Stimulated activated CD4-positive, alpha-beta T cell treated with anti-CD3 and anti-CD28 coated beads, TNF-alpha, amount 100 ng/mL, for 4 hours (primary cell): ENCODE results near the gene PAPOLB.

Source experiments
- DNase-seq, 3 experiments: peaks; one replicate each; pipeline ENCODE4 v3.0.0-alpha.2; 2020; ENCODE audit warnings: low read depth in 3 of 3

PAPOLB gene

DNA sequence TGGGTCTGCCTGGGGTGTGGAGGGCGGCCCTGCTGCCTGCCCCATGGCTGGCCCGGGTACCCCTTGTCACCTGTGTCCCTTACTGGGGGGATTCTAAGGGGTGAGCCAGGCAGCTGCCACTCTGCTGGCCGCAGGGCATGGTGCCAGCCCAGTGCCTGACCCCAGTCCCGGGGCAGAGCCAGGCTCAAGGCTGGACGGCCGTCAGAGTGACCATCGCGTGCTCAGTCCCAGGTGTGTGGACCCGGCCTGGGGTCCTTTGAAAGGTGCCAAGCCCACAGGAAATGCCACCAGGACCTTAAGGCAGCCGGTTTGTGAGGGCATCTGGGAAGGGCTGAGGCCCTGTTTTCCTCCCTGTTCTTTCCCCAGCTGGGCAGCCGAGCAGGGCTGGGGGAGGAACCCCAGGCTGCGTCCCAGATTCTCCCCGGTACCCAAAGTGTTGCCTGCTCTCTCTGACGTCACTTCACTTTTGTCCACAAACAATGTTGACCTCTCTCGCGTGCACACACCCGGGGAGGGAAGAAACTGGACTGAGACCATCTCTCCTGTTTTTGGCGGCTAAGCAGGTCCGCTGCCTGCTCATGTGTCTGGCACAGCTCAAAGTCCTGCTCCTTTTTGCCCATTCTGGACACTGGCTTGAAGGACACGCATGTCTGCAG is 37.6 kb downstream of the PAPOLB start:
- DNase-seq, result no peak

DNA sequence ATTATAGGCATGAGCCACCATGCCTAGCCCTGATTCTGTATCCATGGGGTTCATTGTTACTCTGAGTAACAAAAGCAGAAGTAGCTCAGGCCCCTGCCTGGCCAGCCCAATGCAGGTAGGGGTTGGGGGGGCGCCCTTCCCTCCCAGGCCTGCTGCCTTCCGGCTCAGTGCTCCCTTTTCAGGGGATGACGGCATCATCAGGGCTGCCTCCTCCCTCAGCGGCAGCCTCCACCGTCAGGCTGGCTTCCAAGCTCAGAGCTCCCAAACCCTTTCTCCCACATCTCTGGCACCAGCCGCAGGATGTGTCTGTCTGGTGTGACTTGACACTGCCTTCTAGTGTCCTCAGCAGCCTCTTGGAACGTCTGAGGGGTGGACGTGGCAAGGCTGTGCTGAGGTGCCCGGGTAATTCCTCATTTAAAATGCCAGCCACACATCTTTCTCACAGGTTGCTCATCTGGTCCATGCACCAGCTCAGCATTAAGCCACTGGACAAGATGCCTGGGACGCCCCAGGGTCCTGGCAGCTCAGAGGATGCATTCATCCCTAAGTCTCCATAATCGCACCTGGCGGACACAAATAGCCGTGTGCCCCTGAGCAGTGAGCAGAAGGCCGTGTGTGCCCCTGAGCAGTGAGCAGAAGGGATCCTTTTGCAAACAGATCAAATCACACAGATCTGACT is 38.2 kb downstream of the PAPOLB start:
- no peak for DNase-seq

DNA sequence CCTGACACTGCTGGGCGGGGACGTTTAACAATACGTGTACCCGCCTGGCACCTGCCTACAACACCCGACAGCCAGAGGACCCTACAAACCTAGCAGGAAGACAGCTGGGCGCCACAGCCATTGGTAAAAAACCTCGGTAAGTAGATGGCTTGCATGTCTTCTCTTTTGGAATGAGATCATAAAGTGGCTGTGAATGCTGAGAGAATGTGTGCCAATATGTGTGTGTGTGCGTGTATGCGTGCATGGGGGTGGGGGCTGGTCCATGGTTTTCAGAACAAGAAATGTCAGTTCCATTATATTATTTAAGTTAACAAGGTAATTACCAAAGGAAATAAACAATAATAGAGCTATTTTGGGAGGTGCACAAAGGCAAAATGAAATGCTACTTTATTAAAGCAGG is 39.2 kb downstream of the PAPOLB start:
- no peak for DNase-seq

DNA sequence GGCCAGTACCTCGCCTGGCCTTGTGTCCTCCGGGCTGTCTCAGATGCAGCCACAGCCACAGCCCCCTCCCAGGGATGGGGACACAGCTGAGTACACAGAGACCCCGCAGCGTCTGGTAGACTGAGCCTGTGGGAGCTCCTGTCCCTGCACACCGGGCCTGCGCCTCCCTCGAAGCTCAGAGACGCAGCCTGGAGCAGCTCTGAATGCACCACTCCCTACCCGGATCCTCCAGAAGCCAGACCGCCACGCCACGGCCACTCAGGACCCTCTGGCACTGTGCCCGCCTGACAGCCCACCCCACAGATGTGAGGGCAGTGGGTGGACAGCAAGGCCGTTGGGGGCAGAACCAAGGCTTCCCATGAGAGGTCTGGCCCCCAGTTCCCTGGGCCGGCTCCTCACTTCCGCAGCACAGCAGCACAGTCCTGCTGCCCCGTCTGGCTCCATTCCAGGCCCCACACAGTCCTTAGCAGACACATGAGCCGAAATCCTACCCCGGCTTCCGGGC is 40.8 kb downstream of the PAPOLB start:
- no peak for DNase-seq

DNA sequence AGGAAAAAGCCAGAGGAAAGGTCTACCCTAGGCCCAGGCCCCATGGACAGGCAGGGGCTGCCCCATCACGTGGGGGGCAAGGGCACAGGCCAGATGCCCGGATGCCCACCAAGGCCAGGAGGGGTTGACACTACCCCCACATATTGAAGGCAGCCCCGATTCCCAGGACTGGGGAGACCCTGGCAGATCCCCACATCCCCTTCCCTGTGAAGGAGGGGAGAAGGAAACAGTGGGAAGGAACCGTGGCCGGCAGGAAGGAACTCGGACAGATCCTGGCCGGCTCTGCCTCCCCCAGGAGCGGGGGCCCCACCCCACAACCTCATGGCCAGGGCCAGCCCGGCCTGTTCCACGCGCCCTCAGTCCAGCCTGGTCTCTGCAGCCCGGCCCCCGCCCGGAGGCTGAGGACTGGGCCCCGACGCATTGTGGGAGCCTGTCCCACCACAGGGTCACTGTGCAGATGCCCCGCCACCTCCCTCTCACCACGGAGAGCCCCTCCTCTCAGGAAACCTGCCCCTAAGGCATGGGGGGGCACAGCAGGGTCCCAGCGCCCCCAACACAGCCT is 41.3 kb downstream of the PAPOLB start:
- DNase-seq, result no peak

DNA sequence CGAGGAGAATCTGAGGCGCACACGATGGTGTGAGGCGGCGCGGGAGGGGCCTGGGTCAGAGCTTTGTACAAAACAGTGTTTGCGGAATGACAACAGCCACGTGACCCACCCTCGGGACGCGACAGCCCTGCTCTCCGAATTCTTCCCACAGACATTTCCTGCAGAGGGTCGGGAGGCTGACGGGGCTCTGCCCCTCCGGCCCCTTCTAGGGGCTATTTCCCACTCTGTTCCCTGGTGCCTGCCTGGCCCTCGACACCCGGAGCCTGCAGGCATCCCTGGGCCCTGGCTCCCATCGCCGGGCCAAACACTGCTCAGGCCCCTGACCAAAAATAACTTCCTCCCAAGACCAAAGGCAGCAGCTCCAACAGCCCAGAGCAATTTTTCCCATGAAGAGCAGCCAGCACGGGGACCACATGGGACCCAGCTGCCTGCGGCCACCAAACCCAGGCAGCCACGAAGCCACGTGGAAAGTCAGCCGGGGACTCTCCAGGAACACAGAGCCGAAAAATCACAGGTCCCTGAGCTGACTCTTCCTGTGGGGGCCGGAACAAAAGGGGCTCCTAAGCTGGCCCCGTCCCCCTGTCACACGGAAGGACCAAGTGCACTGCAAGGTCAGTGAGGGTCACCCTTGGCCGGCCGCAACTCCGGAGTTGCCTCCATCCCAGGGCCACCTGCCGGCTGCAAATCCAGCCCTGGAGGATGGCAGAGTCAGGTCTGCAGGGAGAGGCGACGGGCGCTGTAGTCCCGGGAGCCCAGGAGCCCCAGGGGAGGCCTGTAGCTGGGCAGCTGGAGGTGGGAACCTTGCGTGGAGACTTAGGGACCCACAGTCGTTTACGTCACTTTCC is 42.0 kb downstream of the PAPOLB start:
- DNase-seq, result no peak

DNA sequence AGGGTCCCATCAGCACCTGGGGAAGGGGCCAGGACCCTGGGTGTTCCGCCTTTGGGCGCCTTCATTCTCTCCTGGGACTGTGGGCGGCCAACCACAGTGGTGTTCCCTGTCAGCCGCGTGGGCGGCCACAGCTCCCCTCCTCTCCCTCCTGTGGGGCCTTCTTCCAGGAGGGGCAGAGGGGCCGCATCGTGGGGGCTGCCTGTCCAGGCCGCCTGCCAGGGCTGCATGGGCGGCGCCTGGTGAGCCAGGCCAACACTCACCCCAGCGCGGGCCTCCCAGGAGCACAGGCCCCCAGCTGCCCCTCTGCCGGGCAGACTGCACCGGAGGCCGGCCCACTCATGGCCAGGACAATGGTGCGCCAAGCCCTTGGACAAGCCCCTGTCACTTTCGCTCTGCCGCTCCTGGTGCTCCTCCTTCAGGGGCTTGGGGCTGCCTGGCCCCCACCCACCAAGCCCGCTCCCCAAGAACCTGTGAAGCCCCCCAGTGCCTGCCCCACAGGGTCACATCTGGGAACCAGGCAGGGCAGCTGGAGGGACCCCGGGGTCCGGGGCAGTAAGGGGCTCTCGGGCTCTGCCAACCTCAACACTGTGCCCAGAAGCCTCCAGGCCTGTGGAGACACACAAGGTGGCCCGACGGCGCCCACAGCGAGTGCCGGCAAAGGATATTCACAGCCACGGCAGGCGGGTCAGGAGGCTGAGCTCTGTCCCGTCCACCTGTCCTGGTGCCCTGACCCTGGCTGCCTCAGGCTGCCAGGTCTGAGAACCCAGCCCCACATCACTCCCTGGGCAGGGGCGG is 43.6 kb downstream of the PAPOLB start:
- no peak for DNase-seq

DNA sequence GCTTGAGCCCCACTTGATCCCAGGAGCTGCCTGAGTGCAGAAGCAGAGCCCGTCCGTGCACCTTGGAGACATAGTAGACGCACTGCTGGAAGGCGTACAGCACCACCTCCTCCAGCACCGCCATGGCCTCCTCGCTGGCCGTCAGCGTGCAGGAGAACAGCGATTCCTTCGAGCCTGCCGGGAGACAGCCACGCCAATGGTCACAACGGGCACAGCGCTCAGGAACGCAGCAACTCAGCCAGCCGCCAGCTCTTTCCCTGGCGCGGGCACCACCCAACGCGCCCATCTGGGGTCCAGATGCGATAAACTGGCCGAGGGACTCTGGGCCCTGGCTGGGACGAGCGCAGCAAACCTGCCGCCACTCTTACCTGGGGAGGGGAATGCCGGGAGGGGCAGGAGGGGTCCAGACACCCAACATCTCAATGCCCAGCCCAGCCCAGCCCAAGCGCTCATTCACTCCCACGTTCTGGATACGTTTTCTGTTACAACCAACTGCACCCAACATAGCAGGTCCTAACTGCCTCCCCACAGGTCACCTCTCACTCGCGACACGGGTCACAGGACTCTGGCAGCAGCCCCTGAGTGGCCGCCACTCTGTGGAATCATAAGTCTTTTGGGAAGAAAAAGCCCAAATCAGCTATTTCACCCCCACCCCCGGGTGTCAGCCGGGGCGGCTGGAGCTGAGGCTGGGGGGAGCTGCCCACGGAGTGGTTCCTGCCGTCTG is 44.5 kb downstream of the PAPOLB start:
- DNase-seq, result no peak

DNA sequence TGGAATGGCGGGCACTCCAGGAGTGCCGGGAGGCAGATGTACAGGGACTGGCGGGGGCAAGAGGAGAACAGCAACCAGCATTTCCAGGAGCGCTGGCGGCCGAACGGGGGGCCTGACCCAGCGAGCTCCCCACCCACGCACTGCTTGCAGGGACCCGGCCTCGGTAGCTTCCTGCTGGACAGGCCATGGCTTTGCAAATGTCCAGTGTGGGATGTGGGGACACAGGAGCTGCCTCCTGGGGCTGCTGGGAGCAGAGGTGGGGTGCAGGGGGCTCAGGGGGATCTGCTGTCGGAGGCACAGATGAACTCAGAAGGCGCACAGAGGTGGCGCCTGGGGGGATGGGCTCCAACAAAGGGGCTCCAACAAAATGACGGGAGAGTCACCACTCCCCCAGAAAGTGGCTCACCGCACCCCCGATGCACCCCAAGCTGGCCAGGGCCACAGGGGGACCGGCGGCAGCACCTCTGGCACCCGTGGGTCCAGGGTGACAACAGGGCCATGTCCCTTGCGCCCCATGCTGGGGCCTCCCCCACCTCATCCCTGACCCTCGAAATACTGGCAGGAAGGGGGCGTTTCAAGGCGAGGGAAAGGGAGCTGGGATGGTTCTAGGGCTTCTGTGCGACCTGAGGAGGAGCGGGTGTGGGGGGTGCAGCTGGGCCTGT is 45.3 kb downstream of the PAPOLB start:
- DNase-seq, result no peak

DNA sequence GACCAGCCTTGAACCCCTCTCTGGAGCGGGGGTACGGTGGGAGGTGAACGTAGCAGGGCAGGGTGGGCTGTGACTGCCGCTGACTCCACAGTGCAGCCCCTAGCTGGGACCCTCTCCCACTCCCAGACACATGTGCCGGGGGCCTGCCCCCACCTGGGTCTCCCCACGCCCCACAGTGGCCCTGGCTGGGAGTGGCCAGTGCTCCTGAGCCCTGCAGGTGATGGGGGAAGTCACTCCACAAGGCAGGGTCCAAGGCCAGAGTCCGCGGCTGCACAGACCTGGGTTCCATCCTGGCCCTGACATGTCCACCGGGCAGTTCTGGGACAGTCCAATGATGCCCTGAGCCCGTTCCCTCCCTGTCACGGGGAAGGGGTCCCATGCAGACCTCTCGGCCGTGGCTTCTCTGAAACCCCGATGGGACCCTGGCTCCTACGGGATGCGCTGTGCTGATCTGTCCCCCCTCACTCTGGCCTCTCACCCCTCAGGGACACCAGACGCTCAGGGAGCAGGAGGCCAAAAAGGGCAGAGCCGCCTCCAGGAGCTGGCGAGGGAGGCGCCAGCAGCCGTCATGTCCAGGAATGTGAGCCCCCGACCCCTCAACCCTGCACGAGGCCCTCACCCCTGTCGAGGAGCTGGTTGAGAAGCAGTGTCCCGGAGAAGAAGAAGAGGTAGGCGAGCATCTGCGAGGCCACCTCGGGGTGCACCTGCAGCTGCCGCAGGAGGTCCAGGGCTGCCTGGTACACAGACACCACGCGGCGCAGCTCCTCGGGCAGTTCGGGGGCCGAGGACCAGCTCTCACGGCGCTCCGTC is 46.0 kb downstream of the PAPOLB start:
- DNase-seq, result no peak

DNA sequence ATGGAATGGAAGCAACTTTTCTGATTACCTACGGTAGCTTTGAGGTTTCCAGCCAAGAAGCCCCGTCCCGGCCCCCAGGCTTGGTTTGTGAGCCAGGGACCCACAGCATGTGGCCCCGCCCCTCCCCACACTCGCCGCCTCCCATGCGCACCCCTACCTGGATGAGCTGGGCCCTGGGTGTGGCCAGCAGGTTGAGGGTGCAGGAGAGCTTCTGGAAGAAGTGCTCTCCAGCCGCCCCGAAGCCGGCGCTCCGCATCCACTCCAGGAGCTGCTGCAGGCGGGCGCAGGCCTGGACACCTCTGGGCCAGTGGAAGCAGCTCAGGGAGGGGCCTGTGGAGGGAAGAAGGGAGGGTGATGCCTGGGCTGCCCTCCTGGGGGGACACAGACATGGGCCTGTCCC is 46.7 kb downstream of the PAPOLB start:
- DNase-seq, result no peak

DNA sequence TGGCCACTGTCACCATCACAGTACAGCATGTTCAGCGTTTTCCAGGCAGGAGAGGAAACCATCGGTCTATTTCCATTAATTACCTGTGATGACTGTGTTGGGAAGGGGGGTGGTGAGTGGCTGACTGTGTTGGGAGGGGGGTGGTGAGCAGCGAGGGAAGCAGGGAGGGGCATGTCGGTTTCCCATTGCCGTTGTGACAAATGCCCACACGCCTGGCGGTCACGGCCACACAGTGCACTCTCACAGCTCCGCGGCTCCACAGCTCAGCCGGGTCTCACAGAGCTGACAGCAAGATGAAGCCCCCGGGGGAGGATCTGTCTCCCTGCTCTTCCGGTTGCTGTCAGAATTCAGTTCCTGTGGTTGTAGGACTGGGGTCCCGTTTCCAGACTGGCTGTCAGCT is 47.4 kb downstream of the PAPOLB start:
- no peak for DNase-seq

DNA sequence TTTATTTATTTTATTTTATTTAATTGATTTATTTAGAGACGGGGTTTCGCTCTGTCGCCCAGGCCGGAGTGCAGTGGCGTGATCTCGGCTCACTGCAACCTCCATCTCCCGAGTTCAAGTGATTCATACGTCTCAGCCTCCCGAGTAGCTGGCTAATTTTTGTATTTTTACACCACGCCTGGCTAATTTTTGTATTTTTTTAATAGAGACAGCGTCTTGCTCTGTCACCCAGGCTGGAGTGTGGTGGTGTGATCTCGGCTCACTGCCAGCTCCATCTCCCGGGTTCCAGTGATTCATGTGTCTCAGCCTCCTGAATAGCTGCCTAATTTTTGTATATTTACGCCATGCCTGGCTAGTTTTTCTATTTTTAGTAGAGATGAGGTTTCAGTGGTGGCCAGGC is 52.2 kb downstream of the PAPOLB start:
- no peak for DNase-seq

DNA sequence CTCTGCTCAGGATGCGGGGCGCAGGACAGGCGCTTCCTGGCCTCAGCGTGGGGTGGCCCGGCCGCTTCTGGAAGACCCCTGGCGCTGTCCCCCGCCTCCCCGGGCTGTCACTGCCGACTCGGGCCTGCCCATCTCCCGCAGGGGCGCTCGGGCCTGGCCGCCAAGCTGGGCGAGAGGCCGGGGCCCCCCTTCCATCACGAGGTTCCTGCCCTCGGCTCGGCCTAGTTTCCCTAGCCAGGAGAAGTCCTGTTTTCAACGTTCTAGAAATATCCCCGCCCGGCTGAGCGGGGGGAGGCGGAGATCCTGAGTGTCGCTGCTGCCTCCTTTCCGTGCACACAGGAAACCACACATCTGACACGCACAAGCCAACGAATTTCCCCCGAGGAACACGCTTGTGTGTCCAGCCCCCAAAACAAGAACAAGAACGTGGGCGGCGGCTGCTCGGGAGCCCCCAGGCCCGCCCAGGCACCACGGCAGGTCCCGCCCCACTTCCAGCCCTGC is 52.7 kb downstream of the PAPOLB start:
- DNase-seq, result no peak

DNA sequence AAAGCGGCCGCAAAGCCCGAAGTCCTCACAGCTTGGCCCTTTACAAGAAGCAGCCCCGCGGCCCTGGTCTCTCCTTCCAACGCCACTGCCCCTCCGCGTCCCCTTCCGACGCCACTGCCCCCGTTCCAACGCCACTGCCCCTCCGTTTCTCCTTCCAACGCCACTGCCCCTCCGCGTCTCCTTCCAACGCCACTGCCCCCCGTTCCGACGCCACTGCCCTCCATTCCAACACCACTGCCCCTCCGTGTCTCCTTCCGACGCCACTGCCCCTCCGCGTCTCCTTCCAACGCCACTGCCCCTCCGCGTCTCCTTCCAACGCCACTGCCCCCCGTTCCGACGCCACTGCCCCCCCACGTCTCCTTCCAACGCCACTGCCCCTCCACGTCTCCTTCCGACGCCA is 53.3 kb downstream of the PAPOLB start:
- no peak for DNase-seq

DNA sequence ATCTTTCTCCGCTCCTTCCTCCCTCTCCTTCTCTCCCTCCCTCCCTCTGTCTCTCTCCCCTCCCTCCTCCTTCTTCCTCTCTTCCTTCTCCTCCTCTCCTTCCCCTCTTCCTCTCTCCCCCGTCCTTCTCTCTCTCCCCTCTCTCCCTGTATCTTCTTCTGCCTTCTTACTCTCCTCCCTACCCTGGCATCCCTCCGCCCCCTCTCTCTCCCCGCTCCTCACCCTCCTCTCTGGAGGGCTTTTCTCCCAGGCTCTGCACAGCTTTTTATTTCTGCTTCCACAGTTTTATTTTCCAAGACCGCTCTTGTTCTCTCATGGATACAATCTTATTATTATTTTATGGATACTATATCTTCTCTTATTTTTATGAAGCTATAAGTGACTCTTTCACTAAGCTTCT is 53.8 kb downstream of the PAPOLB start:
- DNase-seq, result no peak
